ENCODE data around the gene EVC2.

Gene EVC2

DNA sequence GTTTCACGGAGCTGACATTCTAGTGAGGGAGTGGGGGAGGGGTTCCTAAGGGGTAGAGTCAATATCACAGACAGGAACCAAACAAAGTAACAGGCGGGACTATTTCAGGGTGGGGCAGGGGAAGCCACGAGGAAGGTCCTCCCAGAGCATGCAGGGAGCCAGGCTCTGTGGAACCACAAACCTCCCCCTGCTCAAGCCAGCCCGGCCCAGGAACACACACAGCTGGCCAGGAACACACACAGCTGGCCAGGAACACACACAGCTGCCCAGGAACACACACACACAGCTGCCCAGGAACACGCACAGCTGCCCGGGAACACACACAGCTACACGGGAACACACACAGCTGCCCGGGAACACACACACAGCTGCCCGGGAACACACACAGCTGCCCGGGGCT, 24.8 kb downstream of the EVC2 start:
- no peak for DNase-seq (ENCODE audit: low read depth)

DNA sequence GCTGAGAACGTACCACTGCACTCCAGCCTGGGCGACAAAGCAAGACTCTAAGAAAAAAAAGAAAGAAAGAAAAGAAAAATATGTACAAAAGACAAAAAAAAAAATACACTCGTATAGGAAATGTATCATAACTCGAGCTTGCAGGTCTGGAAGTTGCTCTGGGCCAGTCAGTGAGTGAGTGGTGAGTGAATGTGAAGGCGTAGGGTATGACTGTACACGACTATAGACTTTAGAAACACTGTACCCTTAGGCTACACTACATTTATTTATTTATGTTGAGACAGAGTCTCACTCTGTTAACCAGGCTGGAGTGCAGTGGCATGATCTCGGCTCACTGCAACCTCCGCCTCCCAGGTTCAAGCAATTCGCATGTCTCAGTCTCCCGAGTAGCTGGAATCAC, 29.4 kb downstream of the EVC2 start:
- no peak for DNase-seq (ENCODE audit: low read depth)

DNA sequence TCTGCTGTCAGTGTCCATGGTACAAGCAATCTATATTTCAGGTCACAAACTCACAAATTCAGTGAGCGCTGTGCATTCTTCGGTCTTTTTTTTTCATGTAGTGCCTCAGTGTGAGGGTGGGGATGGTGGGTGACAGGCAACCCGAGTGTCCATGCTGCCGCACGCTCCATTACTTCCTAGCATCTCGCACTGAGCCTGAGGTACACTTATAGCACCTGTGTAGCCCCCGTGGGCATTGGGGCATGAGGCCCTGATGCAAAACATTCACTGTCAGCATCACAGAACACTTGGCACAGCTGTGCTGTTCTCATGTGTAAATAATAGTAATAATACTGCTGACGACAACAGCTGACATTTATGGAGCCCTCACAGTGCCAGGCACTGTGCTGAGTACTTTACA, 31.6 kb downstream of the EVC2 start:
- no peak for DNase-seq (ENCODE audit: low read depth)

DNA sequence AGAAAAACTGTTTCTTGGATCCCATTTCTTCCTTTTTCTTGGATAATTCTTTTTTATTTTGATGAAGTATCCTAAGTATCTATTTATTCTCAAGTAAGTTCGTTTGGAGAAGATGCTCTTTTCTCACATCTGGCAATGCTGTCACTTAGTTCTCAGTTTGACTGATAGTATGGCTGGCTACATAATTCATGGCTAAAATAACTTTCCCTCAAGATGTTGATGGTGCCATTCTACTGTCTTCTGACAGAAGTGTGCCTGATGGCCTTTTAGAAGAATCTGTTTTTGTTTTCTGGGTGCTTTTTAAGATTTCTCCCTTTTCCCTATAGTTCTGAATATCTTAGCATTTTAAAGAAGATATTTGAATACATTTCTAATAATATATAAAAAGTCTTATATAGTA, 41.6 kb downstream of the EVC2 start:
- no peak for DNase-seq (ENCODE audit: low read depth)

DNA sequence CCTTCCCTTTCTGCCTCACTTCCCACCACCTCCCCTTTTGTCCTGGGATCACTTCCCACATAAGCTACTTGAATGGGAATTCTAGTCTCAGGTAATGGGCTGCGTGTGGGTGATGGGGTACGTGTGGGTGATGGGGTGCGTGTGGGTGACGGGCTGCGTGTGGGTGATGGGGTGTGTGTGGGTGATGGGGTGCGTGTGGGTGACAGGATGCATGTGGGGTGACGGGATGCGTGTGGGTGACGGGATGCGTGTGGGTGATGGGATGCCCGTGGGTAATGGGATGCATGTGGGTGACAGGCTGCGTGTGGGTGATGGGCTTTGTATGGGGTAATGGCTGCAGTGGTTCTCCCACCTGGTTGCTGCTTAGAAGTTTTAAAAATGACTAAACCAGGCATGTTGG, 43.6 kb downstream of the EVC2 start:
- no peak for DNase-seq (ENCODE audit: low read depth)

DNA sequence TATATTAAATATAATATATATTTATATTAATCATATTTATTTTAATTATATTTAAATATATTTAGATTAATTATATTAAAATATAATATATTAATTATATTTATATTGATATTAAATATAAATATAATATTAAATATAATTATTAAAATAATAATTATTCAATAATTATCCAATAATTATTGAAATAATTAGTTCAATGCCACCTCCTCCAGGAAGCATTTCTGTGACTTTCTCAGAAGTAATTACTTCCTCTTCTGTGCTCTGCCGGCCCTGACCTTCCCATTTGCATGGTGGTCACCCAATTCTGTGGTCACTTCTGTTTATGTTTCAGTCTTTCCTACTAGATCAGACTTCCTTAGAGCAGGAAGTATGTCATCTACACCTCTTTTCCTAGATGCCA, 45.8 kb downstream of the EVC2 start:
- no peak for DNase-seq (ENCODE audit: low read depth)

DNA sequence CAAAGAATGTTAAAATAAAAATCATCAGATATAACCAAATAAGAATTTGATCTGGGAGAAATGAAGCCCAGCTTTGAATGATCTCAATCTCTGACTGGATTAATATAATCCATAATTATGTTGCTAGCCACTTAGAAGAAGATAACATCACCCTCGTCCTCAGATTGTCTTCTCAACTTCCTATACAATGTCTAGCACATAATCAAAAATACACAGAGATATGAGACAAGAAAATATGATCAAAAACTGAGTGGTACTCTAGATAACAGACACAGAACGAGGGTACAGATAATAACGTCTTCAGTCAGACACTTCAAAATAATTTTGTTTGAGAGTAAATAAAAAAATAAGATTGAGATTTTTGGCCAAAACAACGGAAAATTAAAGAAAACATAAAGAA, 47.1 kb downstream of the EVC2 start:
- no peak for DNase-seq (ENCODE audit: low read depth)

DNA sequence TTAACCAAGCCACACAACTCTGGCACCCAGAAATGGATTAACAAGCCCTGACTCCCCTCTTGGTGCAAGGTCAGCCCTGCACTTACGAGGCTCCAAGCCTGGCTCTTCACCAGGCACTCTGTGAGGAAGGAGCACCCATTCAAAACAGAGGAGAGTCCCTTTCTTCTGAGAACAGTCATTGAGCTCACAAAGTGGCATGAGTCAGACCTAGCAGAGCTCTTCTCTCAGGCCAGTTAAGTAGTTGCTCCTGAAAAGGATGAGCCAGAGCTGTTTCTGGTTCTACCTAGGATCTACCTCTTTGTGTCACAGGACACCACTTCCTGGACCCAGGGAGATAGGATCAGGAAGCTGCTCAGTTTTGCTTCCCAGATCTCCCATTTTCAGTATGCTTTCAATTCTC, 48.2 kb downstream of the EVC2 start:
- no peak for DNase-seq (ENCODE audit: low read depth)

DNA sequence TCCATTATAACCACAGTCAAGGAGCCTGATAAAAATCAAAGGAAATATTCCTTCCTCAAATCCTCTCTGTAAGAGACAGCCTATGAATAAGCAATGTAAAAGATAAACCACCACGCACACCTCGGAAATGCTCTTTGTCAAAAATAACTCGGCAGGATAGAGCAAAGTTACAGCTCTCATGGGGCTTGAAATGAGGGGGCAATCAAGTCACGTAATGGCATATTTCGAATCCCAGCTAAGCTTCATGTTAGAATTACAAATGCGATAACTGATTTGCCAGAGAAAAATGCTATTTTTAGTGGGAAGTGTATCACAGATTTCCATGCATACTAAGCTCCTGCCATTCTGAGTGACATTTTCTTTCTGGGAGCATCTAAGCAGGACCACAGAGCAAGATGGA, 49.4 kb downstream of the EVC2 start:
- no peak for DNase-seq (ENCODE audit: low read depth)

DNA sequence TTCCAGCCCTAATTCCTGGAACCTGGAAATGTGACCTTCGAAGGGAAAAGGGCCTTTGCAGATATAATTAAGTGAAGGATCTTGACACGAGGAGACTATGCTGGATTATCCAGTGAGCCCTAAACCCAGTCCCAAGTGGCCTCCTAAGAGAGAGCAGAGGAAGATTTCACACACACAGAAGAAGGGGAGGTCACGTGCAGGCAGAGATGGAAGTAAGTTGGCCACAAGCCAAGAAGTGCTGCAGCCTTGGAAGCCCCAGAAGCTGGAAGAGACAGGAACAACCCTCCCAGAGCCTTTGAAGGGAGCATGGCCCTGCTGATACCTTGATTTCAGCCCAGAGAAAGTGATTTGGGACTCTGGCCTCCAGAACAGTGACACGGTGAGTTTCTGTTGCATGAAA, 51.9 kb downstream of the EVC2 start:
- no peak for DNase-seq (ENCODE audit: low read depth)

DNA sequence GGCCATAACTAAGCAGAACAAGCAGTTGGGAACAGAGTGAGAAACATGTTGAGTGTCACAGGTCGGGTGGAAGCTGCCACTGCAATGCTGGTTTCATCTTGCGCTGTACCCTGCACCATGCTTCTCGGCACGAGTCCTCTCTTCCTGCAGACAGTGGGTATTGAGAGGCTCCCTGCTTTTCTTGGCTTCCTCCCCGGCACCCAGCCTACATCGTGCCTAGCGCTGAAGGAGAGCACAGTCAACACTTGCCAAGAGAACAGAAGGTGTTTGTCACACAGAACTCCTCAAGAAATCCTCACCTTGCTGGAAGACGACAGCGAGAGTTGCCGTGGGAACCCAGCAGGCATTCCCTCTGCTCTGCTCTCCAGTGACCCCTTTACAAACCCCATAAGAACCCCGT, 53.6 kb downstream of the EVC2 start:
- DNase-seq (ENCODE audit: low read depth), result no peak

DNA sequence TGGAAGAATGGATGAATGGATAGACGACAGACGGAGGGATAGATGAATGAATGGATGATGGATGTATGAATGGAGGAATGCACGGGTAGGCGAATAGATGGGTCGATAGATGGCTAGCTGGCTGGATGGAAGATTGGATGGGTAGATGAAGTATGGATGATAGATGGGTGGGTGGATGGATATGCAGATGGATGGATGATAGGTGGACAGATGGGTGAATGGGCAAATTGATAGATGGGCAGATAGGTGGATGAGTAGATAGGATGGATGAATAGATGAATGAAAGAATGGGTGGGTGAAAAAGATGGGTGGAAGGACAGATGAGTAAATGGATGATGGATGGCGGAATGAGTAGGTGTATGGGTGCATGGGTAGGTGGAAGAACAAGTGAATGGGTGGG, 57.3 kb downstream of the EVC2 start:
- DNase-seq (ENCODE audit: low read depth), result no peak

DNA sequence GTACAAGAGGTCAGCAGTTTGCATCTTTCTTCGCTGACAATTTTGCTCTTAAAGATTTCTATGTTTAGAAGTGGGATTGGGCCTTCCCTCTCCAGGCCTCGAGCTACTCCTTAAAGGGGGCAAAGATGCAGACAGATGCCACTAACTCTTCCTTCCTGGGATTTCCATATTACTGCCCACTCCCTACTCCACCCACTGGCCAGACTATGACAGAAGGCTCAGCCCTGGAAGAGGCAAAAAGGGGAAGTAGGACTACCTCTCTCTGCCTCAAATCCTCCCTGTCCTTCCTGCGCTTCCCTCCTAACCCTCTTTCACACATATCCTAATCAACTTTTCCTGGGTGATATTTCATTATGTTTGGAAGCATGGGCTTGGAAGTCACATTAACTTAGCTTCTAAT, 58.3 kb downstream of the EVC2 start:
- DNase-seq (ENCODE audit: low read depth), result no peak

DNA sequence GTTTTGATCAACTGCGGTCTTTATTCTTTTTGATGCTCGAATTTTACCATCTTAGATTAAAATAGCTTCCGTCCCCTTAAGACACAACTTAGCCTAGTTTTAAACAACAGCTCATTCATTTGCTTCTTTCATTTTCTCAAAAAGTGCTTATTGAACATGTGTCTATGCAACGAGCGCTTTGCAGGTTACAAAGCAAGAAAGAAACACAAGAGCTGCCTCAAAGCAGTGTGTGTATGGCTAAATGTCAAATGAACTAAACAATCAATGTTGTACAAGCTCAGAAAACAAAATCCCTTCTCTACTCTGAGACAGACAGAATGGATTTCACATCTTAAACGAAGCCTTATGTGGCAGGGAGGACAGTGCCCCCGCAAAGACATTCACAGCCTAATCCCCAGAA, 61.0 kb downstream of the EVC2 start:
- no peak for DNase-seq (ENCODE audit: low read depth)

DNA sequence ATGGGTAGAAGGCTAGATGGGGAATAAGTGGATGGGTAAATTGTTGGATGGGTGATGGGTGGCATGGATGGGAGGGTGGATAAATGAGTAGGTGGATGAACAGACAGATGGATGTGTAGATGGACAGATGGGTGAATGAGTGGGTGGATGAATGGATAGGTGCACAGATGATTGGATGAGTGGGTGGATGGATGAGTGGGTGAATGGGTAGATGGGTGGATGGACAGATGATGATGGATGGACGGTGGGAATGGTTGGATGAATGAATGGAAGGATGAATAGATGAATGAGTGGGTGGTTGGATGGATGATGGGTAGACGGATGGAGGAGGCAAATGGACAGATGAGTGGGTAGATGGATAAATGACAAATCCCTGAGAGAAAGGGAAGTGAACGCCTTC, 68.3 kb downstream of the EVC2 start:
- no peak for DNase-seq (ENCODE audit: low read depth)

DNA sequence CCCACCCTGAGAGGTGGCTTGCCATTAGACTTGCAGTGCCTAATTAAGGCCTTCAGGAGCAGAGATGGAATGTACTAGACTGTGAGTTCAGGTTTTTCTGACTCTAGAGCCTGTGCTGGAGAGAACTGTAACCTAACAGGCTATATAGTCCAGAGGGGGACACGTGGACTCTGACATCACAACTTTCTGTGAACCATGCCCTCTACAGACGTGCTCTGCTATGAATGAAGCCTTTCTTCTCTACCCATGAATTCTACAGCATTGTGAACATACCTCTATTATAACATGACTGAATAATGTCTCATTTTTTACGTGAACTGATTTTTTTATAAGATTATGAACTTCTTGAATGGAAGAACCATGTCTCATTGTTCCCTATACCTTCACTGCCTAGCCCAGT, 68.8 kb downstream of the EVC2 start:
- no peak for DNase-seq (ENCODE audit: low read depth)

DNA sequence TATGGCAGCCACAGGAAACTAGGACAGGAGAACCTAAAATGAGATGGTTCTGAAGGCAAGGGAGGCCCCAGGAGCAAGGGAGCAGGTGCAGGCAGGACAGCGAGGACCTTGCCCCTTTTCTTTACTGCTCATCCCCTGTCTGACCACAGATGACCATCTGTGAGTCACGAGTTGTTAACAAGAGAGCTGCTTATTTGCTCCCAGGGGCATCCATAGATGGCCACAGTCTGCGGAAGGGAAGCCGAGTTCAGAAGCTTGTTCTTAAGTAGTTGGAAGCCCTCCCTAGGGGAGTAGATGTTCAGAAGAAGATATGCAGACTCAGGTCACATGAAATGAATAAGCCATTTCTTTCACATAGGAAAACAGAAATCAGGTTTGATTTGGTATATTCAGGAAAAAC, 69.4 kb downstream of the EVC2 start:
- no peak for DNase-seq (ENCODE audit: low read depth)

DNA sequence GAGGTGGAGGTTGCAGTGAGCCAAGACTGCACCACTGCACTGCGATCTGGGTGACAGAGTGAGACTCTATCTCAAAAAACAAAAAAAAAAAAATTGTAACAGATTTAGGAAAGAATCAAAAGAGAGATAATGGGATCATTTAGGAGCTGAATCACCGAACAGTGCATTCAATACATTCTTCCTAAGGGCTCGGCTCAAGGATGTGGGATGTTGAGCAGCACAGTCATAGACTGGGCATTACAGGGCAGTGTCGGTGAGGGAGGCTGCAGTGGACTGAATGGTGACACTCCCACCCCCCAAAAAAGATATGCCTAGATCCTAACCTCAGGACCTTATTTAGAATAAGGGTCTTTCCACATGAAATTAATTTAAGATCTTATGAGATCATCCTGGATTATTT, 70.0 kb downstream of the EVC2 start:
- no peak for DNase-seq (ENCODE audit: low read depth)

DNA sequence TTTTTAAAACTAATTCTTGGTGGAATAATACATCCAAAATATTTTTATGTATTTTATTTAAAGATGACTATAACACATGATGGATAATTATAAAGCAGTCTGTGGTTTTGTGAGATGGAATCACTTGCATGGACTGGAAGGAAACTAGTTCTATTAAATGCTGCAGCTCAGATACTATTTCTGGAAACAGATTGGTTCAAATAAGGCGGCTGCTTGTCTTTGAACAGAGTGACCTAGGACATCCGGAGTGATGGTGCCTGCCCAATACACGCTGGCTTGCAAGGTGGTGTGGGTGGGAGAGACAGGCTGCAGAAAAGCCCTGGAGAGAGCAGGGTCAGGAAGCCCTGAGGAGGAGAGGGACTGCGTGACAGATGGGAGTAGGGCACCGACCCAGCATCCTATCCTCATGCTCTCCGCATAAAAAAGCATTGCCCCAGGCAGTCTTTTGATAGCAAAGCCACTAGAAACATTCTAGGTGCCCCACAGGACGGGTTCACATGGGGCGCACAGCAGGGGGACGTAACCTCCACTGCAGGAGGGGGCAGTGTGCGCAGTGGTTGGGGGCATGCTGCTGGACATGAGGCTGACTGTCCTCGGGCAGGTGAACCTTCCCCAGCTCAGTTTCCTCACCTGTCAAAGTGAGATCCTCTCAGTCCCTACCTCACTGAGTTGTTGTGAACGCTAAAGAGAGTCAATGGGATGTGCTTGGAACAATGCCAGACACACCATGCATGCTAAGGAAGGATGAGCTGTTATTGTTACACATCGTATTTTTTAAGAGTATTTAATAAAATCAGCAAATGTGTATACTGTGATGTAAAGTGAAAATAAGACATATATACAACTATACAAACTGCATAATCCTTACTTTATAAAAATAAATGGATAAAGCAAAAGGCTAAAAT, 71.3 kb downstream of the EVC2 start:
- DNase-seq (ENCODE audit: low read depth), result no peak

DNA sequence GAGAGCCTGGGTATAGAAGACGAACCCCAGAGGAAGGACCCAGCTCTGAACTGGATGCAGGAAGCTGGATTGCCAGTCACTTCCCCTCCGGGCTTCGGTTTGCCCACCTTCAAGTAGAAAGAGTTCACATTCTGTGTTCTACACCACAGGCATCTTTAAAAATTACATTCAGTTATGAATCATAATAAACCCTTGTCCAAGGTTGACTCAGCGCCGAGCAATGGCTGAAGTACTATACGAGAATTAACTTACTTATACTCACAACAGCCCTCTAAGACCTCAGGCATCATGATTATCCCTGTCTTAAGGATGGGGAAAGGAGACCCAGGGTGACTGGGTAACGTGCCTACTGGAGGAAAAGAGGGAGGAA, 72.5 kb downstream of the EVC2 start:
- no peak for DNase-seq (ENCODE audit: low read depth)

DNA sequence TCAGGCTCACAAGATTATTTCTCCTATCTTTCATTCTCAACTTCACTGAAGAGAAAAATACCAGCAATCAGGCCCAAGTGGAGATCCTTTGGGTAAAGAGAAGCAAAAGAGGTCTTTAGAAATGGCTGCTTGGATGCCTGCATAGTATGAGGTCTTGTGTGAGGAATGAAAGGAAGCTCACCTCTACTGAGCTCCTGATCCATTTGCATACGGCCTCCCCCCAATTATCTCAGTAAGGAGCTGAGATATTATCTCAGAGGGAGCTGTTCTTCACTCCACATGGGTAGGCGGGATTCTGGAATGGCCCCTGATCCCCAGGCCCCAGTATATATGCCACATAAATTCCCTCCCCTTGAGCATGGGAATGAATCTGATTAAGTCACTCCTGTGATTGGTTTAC, 75.8 kb downstream of the EVC2 start:
- no peak for DNase-seq (ENCODE audit: low read depth)

DNA sequence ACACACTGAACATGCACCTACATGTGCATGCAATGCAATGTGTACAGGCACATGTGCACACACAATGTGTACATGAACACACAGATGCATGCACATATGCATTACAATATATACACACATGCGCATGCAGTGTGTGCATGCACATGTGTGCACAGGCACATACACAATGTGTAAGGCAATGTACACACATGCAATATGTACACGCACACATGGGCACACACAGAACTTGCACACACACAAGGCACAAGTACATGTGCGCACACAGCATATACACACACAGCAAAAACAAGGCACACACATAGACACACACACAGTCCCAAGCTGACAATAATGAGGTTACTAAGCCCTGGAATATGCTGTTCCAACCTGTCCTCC, 76.3 kb downstream of the EVC2 start:
- DNase-seq (ENCODE audit: low read depth), result no peak

DNA sequence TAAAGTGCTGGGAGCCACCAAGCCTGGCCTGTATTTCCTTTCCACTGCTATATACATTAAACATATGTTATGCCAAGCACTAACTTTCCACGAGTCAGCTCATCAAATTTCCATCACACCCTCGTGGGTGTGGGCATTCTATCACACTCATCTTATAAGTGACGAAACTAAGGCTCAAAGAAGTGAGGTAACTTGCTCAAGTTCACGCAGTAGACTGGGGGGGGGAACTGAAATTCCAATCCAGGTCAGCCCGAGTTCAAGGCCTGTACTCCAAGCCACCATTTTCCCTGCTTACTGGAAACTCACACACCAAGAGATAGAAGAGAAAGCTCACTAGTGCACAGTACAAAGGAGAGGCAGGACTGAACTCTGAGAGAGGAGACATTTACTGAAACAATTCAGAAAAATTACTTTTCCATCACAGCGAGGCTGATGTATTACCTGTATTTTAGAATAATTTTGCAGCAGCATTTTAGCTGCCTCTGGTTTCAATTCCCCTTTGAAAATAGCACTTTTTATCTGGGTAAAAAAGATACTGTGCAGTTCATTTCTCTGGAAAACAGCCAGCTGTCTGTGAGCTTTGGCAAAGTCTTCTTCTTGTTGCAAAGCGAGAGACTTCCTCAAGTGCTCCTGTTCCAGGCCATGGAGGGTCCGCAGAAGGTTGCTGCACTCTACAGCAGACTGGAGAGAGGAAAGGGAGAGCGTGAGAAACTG, 76.8 kb downstream of the EVC2 start:
- no peak for DNase-seq (ENCODE audit: low read depth)

DNA sequence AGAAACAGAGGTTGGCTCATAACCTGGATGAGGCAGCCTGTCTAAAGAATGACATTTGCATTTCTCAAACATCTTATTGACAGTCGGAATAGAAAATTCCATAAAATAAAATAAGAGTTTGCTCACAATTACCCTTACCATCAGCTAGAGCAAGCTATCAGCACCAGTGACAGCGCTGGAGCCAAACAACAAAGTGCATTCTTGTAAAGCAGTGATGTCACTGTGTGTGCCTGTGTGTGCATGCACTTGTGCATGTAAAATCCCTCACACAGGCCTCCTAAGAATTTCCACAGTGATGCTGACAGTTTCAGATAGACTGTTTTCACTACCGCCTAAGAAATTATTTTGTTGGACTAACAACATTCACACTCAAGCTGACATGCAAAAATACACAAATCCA, 77.6 kb downstream of the EVC2 start:
- no peak for DNase-seq (ENCODE audit: low read depth)

Data from activated T-cell treated with anti-CD3 and anti-CD28 coated beads for 1 hour (primary cell).